HEK293 (cell line): Measurements from ENCODE around the gene SPINDOC.

Experiments used
- CTCF ChIA-PET: fragments of 350-600 bp; formaldehyde crosslinking; extraction: SDS; loops from one replicate; lab custom pipeline; 2021; ENCODE audit warnings: antibody characterized with exemption; lab: Yijun Ruan, JAX
- POLR2A ChIA-PET: fragments of 300-600 bp; formaldehyde crosslinking; extraction: SDS; loops from one replicate; lab custom pipeline; 2020; ENCODE audit warnings: antibody characterized with exemption, inconsistent platforms; lab: Yijun Ruan, JAX
- H3K27ac ChIP-seq: fragments of 200-500 bp; sonication (Bioruptor generic); 2 replicates; pipeline ENCODE4 v1.5.1; 2014; ENCODE audit warnings: low read depth, low read length, control low read depth, inconsistent platforms; ENCODE audit errors: extremely low read depth
- H3K36me3 ChIP-seq, 2 experiments: fragments of 200-500 bp in 1 of 2; sonication (Bioruptor generic) in 1 of 2; 1 replicate in 1 of 2; 2 replicates in 1 of 2; pipeline ENCODE4 v1.5.1; 2014 to 2017; ENCODE audit warnings: inconsistent platforms in 2 of 2, low read length in 2 of 2; ENCODE audit not compliant: control insufficient read depth in 2 of 2, insufficient read depth in 1 of 2
- H3K4me1 ChIP-seq: fragments of 200-500 bp; sonication (Bioruptor generic); 2 replicates; pipeline ENCODE4 v1.5.1; 2014; ENCODE audit warnings: mild to moderate bottlenecking, low read length, inconsistent platforms; ENCODE audit not compliant: control insufficient read depth, insufficient read depth
- H3K4me3 ChIP-seq: 2 replicates; pipeline ENCODE4 v1.5.1; 2011; ENCODE audit warnings: low read depth, mild to moderate bottlenecking, control low read depth, low read length, moderate library complexity
- H3K9me3 ChIP-seq: fragments of 200-500 bp; sonication (Bioruptor generic); 2 replicates; pipeline ENCODE4 v1.5.1; 2014; ENCODE audit warnings: low read depth, low read length, inconsistent platforms; ENCODE audit not compliant: control insufficient read depth, insufficient read depth
- GLIS2 ChIP-seq: fragments of 450-650 bp; formaldehyde crosslinking; IDR thresholded peaks from 2 replicates; pipeline ENCODE4 v1.5.1; 2016; ENCODE audit warnings: missing biosample characterization, missing genetic modification characterization
- KLF1 ChIP-seq: fragments of 450-650 bp; formaldehyde crosslinking; IDR thresholded peaks from 2 replicates; pipeline ENCODE4 v1.5.1; 2016; ENCODE audit warnings: missing biosample characterization, missing genetic modification characterization
- KLF9 ChIP-seq: fragments of 450-650 bp; formaldehyde crosslinking; IDR thresholded peaks from 2 replicates; pipeline ENCODE4 v1.5.1; 2016; ENCODE audit warnings: missing biosample characterization, missing genetic modification characterization, low read depth
- OSR2 ChIP-seq: fragments of 450-650 bp; formaldehyde crosslinking; IDR thresholded peaks from 2 replicates; pipeline ENCODE4 v1.5.1; 2016; ENCODE audit warnings: missing biosample characterization, missing genetic modification characterization
- PATZ1 ChIP-seq: fragments of 450-650 bp; formaldehyde crosslinking; IDR thresholded peaks from 2 replicates; pipeline ENCODE4 v1.5.1; 2016; ENCODE audit warnings: missing biosample characterization, missing genetic modification characterization
- SCRT1 ChIP-seq: fragments of 450-650 bp; formaldehyde crosslinking; IDR thresholded peaks from 2 replicates; pipeline ENCODE4 v1.5.1; 2016; ENCODE audit warnings: missing biosample characterization, missing genetic modification characterization, borderline replicate concordance
- SP7 ChIP-seq: fragments of 450-650 bp; formaldehyde crosslinking; IDR thresholded peaks from 2 replicates; pipeline ENCODE4 v1.5.1; 2016; ENCODE audit warnings: missing biosample characterization, missing genetic modification characterization
- ZBTB20 ChIP-seq: fragments of 450-650 bp; formaldehyde crosslinking; IDR thresholded peaks from 2 replicates; pipeline ENCODE4 v1.5.1; 2016; ENCODE audit warnings: missing biosample characterization, missing genetic modification characterization
- ZBTB26 ChIP-seq: fragments of 450-650 bp; formaldehyde crosslinking; optimal IDR thresholded peaks from 2 replicates; pipeline ENCODE3; 2016; ENCODE audit warnings: missing biosample characterization, mild to moderate bottlenecking, missing genetic modification characterization
- ZFHX2 ChIP-seq: fragments of 450-650 bp; formaldehyde crosslinking; conservative IDR thresholded peaks from 2 replicates; pipeline ENCODE4 v1.5.1; 2016; ENCODE audit warnings: missing biosample characterization, missing genetic modification characterization
- ZFP37 ChIP-seq: fragments of 450-650 bp; formaldehyde crosslinking; IDR thresholded peaks from 2 replicates; pipeline ENCODE4 v1.5.1; 2016; ENCODE audit warnings: missing biosample characterization, missing genetic modification characterization
- ZIC2 ChIP-seq: fragments of 450-650 bp; formaldehyde crosslinking; IDR thresholded peaks from 2 replicates; pipeline ENCODE4 v1.5.1; 2016; ENCODE audit warnings: missing biosample characterization, missing genetic modification characterization
- ZNF292 ChIP-seq: fragments of 450-650 bp; formaldehyde crosslinking; IDR thresholded peaks from 2 replicates; pipeline ENCODE4 v1.5.1; 2016; ENCODE audit warnings: low read depth, missing biosample characterization, missing genetic modification characterization, borderline replicate concordance
- ZNF335 ChIP-seq: fragments of 450-650 bp; formaldehyde crosslinking; conservative IDR thresholded peaks from 2 replicates; pipeline ENCODE4 v1.5.1; 2016; ENCODE audit warnings: missing biosample characterization, missing genetic modification characterization
- ZNF645 ChIP-seq: fragments of 450-650 bp; formaldehyde crosslinking; IDR thresholded peaks from 2 replicates; pipeline ENCODE4; 2016; ENCODE audit warnings: missing biosample characterization, missing genetic modification characterization

Gene SPINDOC

GRCh38 chr11:63769042-63769713, 44.1 kb upstream of the SPINDOC start:
- Histone ChIP-seq H3K4me3 (peak overlapping the region; percentile 51), H3K36me3 (peaks cover 0 to 17% of the 10 kb centered on the region in 2 experiments; a peak in 1 of 3 replicates), H3K9me3 (no peaks in the 10 kb centered on the region), H3K27ac (peak overlapping the region; percentile 68; the same call in 1 of the 2 replicates), H3K4me1 (no peaks in the 10 kb centered on the region)
- TF ChIP-seq ZBTB20 (tag by site-specific recombination): peak; percentile 66
- TF ChIP-seq KLF9 (tag by site-specific recombination): peak; percentile 51; the same call in 1 of the 2 replicates
- TF ChIP-seq PATZ1 (tag by site-specific recombination): peak; percentile 12; the same call in 1 of the 2 replicates
- 0 out of 2 replicates have a peak, but pooled peaks have one; percentile 22 for TF ChIP-seq OSR2 (tag by site-specific recombination)
- TF ChIP-seq ZFHX2 (tag by site-specific recombination): peak; percentile 55
- TF ChIP-seq ZNF292: no peak
- peak; percentile 38 for TF ChIP-seq ZBTB26 (tag by site-specific recombination)
- no peak for TF ChIP-seq ZNF645
- TF ChIP-seq GLIS2 (tag by site-specific recombination): peak; percentile 56; the same call in 1 of the 2 replicates
- 0 out of 2 replicates have a peak, but pooled peaks have one; percentile 49 for TF ChIP-seq KLF1
- ChIA-PET POLR2A (interaction anchor here (1.0 to 2.3 kb wide), 6 partner anchors 10 to 176 kb away, joined by 3 to 10 read pairs (median 6); partner anchors contain the start of genes MARK2 and RTN3), CTCF (interaction anchor here (0.7 to 2.7 kb wide), 8 partner anchors 9 to 847 kb away, joined by 3 to 14 read pairs (median 4); no protein-coding TSS in a partner anchor)

- H3K9me3 ChIP-seq: no peaks in the 10 kb centered on the region
- POLR2A ChIA-PET: interaction anchor here (1.0 to 2.1 kb wide), 3 partner anchors 10 to 54 kb away, joined by 3 to 5 read pairs (median 5); no protein-coding TSS in a partner anchor
- H3K27ac ChIP-seq: no peak overlapping the region
- H3K4me3 ChIP-seq: no peak overlapping the region
- H3K4me1 ChIP-seq: no peaks in the 10 kb centered on the region
- CTCF ChIA-PET: interaction anchor here (0.5 to 2.5 kb wide), 4 partner anchors 67 to 297 kb away, joined by 3 to 14 read pairs (median 4); no protein-coding TSS in a partner anchor
- peaks cover 0 to 12% of the 10 kb centered on the region in 2 experiments; a peak in 1 of 3 replicates for H3K36me3 ChIP-seq
- TF ChIP-seq ZIC2 (tag by site-specific recombination) (peak; percentile 55; the same call in 1 of the 2 replicates), ZNF335 (tag by site-specific recombination) (peak; percentile 80), ZFP37 (tag by site-specific recombination) (no peak), SCRT1 (tag by site-specific recombination) (no peak), SP7 (tag by site-specific recombination) (peak; percentile 76)
Measured at GRCh38 chr11:63769714-63770455, 43.4 kb upstream of the SPINDOC start.
